ENCODE measurements around the gene OGDH. TPM values are rescaled to one million over a fixed set of nuclear protein-coding genes. Genes with fewer than 3 reads are reported as not detected.

Gene OGDH
- total and polyA plus RNA-seq, 2 of the 13 experiments (the other 11 are each of a cell fraction or from before 2014, with no cell fraction given), result 17.4 to 25.4 TPM

DNA sequence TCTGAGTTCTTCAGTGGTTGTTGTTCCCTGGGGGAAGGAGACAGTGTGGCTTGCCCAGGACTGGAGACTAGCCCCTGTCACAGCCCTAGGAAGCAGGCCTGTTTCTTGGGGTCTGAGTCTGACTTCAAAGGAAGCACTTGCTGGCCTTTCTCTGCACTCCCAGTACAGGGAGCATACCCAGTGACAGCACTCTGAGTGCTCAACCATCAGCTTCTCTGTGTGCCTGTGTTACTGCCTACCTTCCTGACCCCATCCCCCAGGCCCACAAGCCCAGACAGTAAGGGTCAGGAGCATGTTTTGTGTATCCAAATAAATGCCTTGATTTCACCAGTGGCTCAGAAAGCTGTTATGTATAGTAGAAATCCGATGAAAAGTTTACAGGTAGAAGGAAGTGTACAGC is 48.9 kb downstream of the OGDH start (continued):
- TF ChIP-seq NFAT5 (CRISPR knock-in tag; IDR thresholded peaks at IDR 0.05), result no peak
- no peak for TF ChIP-seq ATF5 (CRISPR knock-in tag; IDR thresholded peaks at IDR 0.05; ENCODE audit: low read depth)
- TF ChIP-seq SP1 (IDR thresholded peaks at IDR 0.05), result no peak
- TF ChIP-seq SP1 (CRISPR knock-in tag; IDR thresholded peaks at IDR 0.05), result no peak
- TF ChIP-seq DBP (CRISPR knock-in tag; IDR thresholded peaks at IDR 0.05; ENCODE audit: not compliant biosample characterization), result no peak
- TF ChIP-seq ZIK1 (CRISPR knock-in tag; IDR thresholded peaks at IDR 0.05; ENCODE audit: borderline replicate concordance, low read depth), result no peak
- TF ChIP-seq SALL1 (CRISPR knock-in tag; IDR thresholded peaks at IDR 0.05), result no peak
- no peak for TF ChIP-seq CENPX (CRISPR knock-in tag; IDR thresholded peaks at IDR 0.05)
- TF ChIP-seq ZNF441 (CRISPR knock-in tag; IDR thresholded peaks at IDR 0.05; ENCODE audit: borderline replicate concordance), result no peak
- TF ChIP-seq NR3C1 (CRISPR knock-in tag; IDR thresholded peaks at IDR 0.05), result no peak
- TF ChIP-seq SMYD3 (CRISPR knock-in tag; IDR thresholded peaks at IDR 0.05), result no peak
- TF ChIP-seq, protein P1, sequence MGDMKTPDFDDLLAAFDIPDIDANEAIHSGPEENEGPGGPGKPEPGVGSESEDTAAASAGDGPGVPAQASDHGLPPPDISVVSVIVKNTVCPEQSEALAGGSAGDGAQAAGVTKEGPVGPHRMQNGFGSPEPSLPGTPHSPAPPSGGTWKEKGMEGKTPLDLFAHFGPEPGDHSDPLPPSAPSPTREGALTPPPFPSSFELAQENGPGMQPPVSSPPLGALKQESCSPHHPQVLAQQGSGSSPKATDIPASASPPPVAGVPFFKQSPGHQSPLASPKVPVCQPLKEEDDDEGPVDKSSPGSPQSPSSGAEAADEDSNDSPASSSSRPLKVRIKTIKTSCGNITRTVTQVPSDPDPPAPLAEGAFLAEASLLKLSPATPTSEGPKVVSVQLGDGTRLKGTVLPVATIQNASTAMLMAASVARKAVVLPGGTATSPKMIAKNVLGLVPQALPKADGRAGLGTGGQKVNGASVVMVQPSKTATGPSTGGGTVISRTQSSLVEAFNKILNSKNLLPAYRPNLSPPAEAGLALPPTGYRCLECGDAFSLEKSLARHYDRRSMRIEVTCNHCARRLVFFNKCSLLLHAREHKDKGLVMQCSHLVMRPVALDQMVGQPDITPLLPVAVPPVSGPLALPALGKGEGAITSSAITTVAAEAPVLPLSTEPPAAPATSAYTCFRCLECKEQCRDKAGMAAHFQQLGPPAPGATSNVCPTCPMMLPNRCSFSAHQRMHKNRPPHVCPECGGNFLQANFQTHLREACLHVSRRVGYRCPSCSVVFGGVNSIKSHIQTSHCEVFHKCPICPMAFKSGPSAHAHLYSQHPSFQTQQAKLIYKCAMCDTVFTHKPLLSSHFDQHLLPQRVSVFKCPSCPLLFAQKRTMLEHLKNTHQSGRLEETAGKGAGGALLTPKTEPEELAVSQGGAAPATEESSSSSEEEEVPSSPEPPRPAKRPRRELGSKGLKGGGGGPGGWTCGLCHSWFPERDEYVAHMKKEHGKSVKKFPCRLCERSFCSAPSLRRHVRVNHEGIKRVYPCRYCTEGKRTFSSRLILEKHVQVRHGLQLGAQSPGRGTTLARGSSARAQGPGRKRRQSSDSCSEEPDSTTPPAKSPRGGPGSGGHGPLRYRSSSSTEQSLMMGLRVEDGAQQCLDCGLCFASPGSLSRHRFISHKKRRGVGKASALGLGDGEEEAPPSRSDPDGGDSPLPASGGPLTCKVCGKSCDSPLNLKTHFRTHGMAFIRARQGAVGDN (CRISPR knock-in tag; IDR thresholded peaks at IDR 0.05), result no peak
- TF ChIP-seq PAWR (CRISPR knock-in tag; IDR thresholded peaks at IDR 0.05; ENCODE audit: borderline replicate concordance), result no peak
- no peak for TF ChIP-seq TGIF2 (CRISPR knock-in tag; IDR thresholded peaks at IDR 0.05)
- no peak for TF ChIP-seq GRHL1 (CRISPR knock-in tag; conservative IDR thresholded peaks at IDR 0.05)
